HepG2 (cell line): ENCODE measurements around the gene THSD4. TPM values are rescaled to one million over a fixed set of nuclear protein-coding genes. Genes with fewer than 3 reads are reported as not detected.

Experiments used
- ATF2 ChIP-seq: sonication (generic); formaldehyde crosslinking; IDR thresholded peaks from 2 replicates; pipeline ENCODE4 v1.4.0; 2020; ENCODE audit warnings: missing genetic modification reagents
- CHD2 ChIP-seq: IDR thresholded peaks from 2 replicates; pipeline ENCODE4 v1.6.1; 2011; ENCODE audit warnings: low read depth, low read length, improper control_type of control experiment
- FLYWCH1 ChIP-seq: sonication (generic); formaldehyde crosslinking; IDR thresholded peaks from 2 replicates; pipeline ENCODE4 v1.8.1; 2023; ENCODE audit warnings: mild to moderate bottlenecking, missing genetic modification reagents
- GPN1 ChIP-seq: sonication (generic); formaldehyde crosslinking; IDR thresholded peaks from 2 replicates; pipeline ENCODE4 v1.5.1; 2020; ENCODE audit warnings: missing genetic modification reagents, borderline replicate concordance
- IRF2 ChIP-seq: IDR thresholded peaks from 2 replicates; pipeline ENCODE4 v1.6.1; 2018; ENCODE audit warnings: missing genetic modification reagents, missing compliant biosample characterization
- MTERF4 ChIP-seq: sonication (generic); formaldehyde crosslinking; IDR thresholded peaks from 2 replicates; pipeline ENCODE4 v1.8.0; 2023; ENCODE audit warnings: mild to moderate bottlenecking, missing genetic modification reagents
- ZKSCAN5 ChIP-seq: sonication (generic); formaldehyde crosslinking; IDR thresholded peaks from 2 replicates; pipeline ENCODE4 v1.5.1; 2020; ENCODE audit warnings: mild to moderate bottlenecking, missing genetic modification reagents
- ZNF574 ChIP-seq: sonication (generic); formaldehyde crosslinking; IDR thresholded peaks from 2 replicates; pipeline ENCODE4 v1.4.0; 2020; ENCODE audit warnings: missing genetic modification reagents
- ZNF639 ChIP-seq: conservative IDR thresholded peaks from 2 replicates; pipeline ENCODE4 v1.6.1; 2018; ENCODE audit warnings: missing genetic modification reagents
- polyA plus RNA-seq, 8 experiments: library from polyadenylated mRNA; depleted of rRNA in 3 of 8; stranded (reverse) in 7 of 8; unstranded in 1 of 8; fragments of >200 nt; fragmentation: Illumina TruSeq in 4 of 8; extraction: Trizol in 4 of 8; gene quantifications; 2 replicates each; pipeline versions ENCODE4 v1.2.1 to v1.2.3, GENCODE V29; 2011 to 2016; ENCODE audit warnings: low read depth in 4 of 8, missing spikeins in 1 of 8, mixed read lengths in 1 of 8; ENCODE audit not compliant: insufficient read depth in 1 of 8
- total RNA-seq, 5 experiments: library from RNA; depleted of rRNA; stranded (reverse); fragments of >200 nt; fragmentation: Illumina TruSeq; extraction: Trizol; gene quantifications; 2 replicates each; pipeline ENCODE4 v1.2.3, GENCODE V29; 2016; ENCODE audit warnings: low read depth in 1 of 5

THSD4 gene
- total and polyA plus RNA-seq, 2 of the 13 experiments (the other 11 are each of a cell fraction or from before 2014, with no cell fraction given), result 0.07 to 0.21 TPM

GRCh38 chr15:71109905-71110304 lies 5.4 kb upstream of the THSD4 start (continued):
- TF ChIP-seq ZNF574 (CRISPR knock-in tag) (no peak), MTERF4 (CRISPR knock-in tag) (no peak), GPN1 (no peak), CHD2 (no peak), IRF2 (CRISPR knock-in tag) (no peak), ZKSCAN5 (CRISPR knock-in tag) (no peak), FLYWCH1 (CRISPR knock-in tag) (no peak), ATF2 (CRISPR knock-in tag) (no peak), ZNF639 (CRISPR knock-in tag) (no peak)
